AG04450 (cell line): ENCODE measurements around the gene OSM. TPM values are rescaled to one million over a fixed set of nuclear protein-coding genes. Genes with fewer than 3 reads are reported as not detected.

Experiments
- CTCF ChIA-PET: fragments of 300-600, 350-600 bp; formaldehyde crosslinking; extraction: SDS; loops from one replicate; lab custom pipeline; 2022; ENCODE audit warnings: antibody characterized with exemption, inconsistent platforms; lab: Charles Lee
- POLR2A ChIA-PET: fragments of 350-600 bp; formaldehyde crosslinking; extraction: SDS; loops from one replicate; lab custom pipeline; 2021; ENCODE audit warnings: antibody characterized with exemption, inconsistent platforms; lab: Yijun Ruan, JAX
- DNase-seq: peaks from one replicate; pipeline ENCODE4 v3.0.0-alpha.2; 2011; ENCODE audit warnings: low read depth, low spot score
- H3K27ac ChIP-seq: one replicate; pipeline ENCODE4 v1.5.1; 2012; ENCODE audit warnings: low read depth, low read length, control low read depth
- H3K27me3 ChIP-seq: one replicate; pipeline ENCODE4 v1.6.0; 2012; ENCODE audit warnings: low read length; ENCODE audit not compliant: control insufficient read depth, insufficient read depth
- H3K4me3 ChIP-seq: 2 replicates; pipeline ENCODE4 v1.5.1; 2011; ENCODE audit warnings: mild to moderate bottlenecking, low read depth, low read length, control low read depth
- H3K9me3 ChIP-seq: 2 replicates; pipeline ENCODE4 v1.5.1; 2012; ENCODE audit warnings: low read length; ENCODE audit not compliant: control insufficient read depth, insufficient read depth
- CTCF ChIP-seq: IDR thresholded peaks from 2 replicates; pipeline ENCODE4 v1.5.1; 2011; ENCODE audit warnings: low read depth, low read length, control low read depth, inconsistent platforms
- polyA plus RNA-seq: library from polyadenylated mRNA; depleted of rRNA; stranded (reverse); fragments of >200 nt; gene quantifications from 2 replicates; pipeline ENCODE4 v1.2.3, GENCODE V29; 2011

Gene OSM
- polyA plus RNA-seq, 1 experiment, result not detected

- H3K9me3 ChIP-seq, result no peaks in the 10 kb centered on the region
- H3K4me3 ChIP-seq, result no peak overlapping the region
- POLR2A ChIA-PET, result interaction anchor here (1.6 kb wide), 1 partner anchor 49 kb away, joined by 6 read pairs; no protein-coding TSS in a partner anchor
- no peak for DNase-seq
- no peaks in the 10 kb centered on the region for H3K27me3 ChIP-seq
- TF ChIP-seq CTCF, result no peak
- CTCF ChIA-PET, result interaction anchor here (1.2 to 1.4 kb wide), 2 partner anchors 57 to 161 kb away, joined by 3 to 4 read pairs; no protein-coding TSS in a partner anchor
- no peak overlapping the region for H3K27ac ChIP-seq
Measured at GRCh38 chr22:30254314-30254713, 12.3 kb downstream of the OSM start.

- TF ChIP-seq CTCF, result no peak
- ChIA-PET POLR2A (interaction anchor here (0.6 to 1.0 kb wide), 3 partner anchors 41 to 58 kb away, joined by 4 to 6 read pairs (median 6); no protein-coding TSS in a partner anchor), CTCF (interaction anchor here (0.6 to 1.2 kb wide), 3 partner anchors 23 to 71 kb away, joined by 3 to 4 read pairs (median 3); no protein-coding TSS in a partner anchor)
- H3K27me3 ChIP-seq, result no peaks in the 10 kb centered on the region
- peak overlapping the region; percentile 77 for H3K27ac ChIP-seq
- H3K4me3 ChIP-seq, result no peak overlapping the region
- H3K9me3 ChIP-seq, result no peaks in the 10 kb centered on the region
- DNase-seq, result no peak
Measured at GRCh38 chr22:30253205-30253852, 13.3 kb downstream of the OSM start.

DNA sequence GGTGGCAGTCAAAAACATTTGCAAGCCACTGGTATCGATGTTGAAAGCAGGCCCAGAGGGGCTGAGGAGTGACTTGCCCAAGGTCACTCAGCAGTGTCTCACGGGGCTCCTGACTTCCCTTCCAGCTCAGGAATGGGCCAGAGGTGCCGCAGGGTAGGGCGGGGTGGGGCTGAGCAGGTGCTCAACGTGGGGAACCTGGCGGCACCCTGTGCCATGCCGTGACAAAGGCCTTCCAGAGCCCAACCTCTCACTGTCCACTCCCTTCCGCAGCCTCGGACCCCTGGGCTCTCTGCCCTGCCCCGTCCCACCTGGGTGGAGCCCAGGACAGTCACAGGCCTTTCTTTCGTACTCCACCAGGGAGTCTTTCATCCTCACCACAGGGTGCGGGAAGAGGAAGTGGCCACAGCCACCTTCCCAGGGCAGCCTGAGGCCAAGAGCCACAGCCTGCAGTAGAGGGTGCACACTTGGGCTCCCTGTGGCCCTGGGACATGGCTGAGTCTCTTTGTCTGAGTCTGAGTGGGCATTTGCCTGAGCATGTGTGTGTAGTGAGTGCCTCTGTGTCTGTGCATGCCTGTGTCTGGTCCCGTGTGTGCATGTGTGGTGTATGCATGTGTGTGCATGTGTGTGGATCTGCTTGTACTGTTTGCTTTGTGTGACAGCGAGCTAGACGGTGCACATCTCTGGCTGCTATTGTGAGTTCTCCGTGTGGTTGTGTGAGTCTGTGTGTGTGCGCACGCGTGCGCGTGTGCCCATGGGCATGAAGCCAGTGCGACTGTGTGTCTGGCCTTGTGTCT is 14.0 kb downstream of the OSM start:
- no peak for TF ChIP-seq CTCF
- Histone ChIP-seq H3K9me3 (no peaks in the 10 kb centered on the region), H3K27me3 (no peaks in the 10 kb centered on the region), H3K4me3 (no peak overlapping the region), H3K27ac (peak overlapping the region; percentile 77)
- ChIA-PET POLR2A (interaction anchor here (0.6 to 2.3 kb wide), 3 partner anchors 44 to 57 kb away, joined by 4 to 10 read pairs (median 6); no protein-coding TSS in a partner anchor), CTCF (interaction anchor here (0.9 to 1.2 kb wide), 2 partner anchors 22 to 36 kb away, joined by 3 read pairs; no protein-coding TSS in a partner anchor)
- no peak for DNase-seq

GRCh38 chr22:30251711-30252110 is 14.9 kb downstream of the OSM start:
- no peak for TF ChIP-seq CTCF
- CTCF ChIA-PET, result interaction anchor here (1.5 to 2.2 kb wide), 2 partner anchors 12 to 144 kb away, joined by 4 to 18 read pairs; no protein-coding TSS in a partner anchor
- Histone ChIP-seq H3K27me3 (no peaks in the 10 kb centered on the region), H3K4me3 (no peak overlapping the region), H3K27ac (peak overlapping the region; percentile 77), H3K9me3 (no peaks in the 10 kb centered on the region; the same call in 1 of the 2 replicates)
- POLR2A ChIA-PET, result interaction anchor here (0.5 to 2.3 kb wide), 3 partner anchors 43 to 55 kb away, joined by 3 to 10 read pairs (median 5); no protein-coding TSS in a partner anchor
- DNase-seq, result no peak
